Measurements from ENCODE around the gene VWA5B2. TPM values are rescaled to one million over a fixed set of nuclear protein-coding genes. Genes with fewer than 3 reads are reported as not detected.

The VWA5B2 gene
- total and polyA plus RNA-seq, 9 of the 15 experiments (the other 6 are each of a cell fraction or from before 2014, with no cell fraction given), result 0.04 TPM; not detected in 8

GRCh38 chr3:184249412-184250166 lies 20.2 kb downstream of the VWA5B2 start, which contains the start of gene EEF1AKMT4 (continued):
- TF ChIP-seq CEBPZ (IDR thresholded peaks at IDR 0.05; ENCODE audit: borderline replicate concordance, low read depth, low read length) (no peak), EGR1 (conservative IDR thresholded peaks at IDR 0.05) (peak; percentile 72), ZBTB17 (CRISPR knock-in tag; IDR thresholded peaks at IDR 0.05) (0 out of 2 replicates have a peak, but pooled peaks have one; percentile 32), NCOA4 (IDR thresholded peaks at IDR 0.05; ENCODE audit: partially characterized antibody) (no peak), ZNF23 (CRISPR knock-in tag; IDR thresholded peaks at IDR 0.05) (no peak), IFI16 (CRISPR knock-in tag; IDR thresholded peaks at IDR 0.05) (no peak), CBX3 (IDR thresholded peaks at IDR 0.05; ENCODE audit: borderline replicate concordance in 1 of 2, low read length in 2 of 2) (peak in 1 of 2 experiments; percentile 49; a peak in 1 of 3 replicates), ZNF764 (CRISPR knock-in tag; IDR thresholded peaks at IDR 0.05; ENCODE audit: low read depth) (no peak), TSC22D4 (tag; IDR thresholded peaks at IDR 0.05) (no peak), MTA2 (IDR thresholded peaks at IDR 0.05; ENCODE audit: low read depth) (no peak), ZBTB7A (IDR thresholded peaks at IDR 0.05; ENCODE audit: borderline replicate concordance, control insufficient read depth, low read depth, low read length) (0 out of 2 replicates have a peak, but pooled peaks have one; percentile 32), RCOR1 (IDR thresholded peaks at IDR 0.05; ENCODE audit: borderline replicate concordance in 1 of 2, low read depth in 2 of 2, low read length in 2 of 2) (no peak), GABPA (tag; conservative IDR thresholded peaks at IDR 0.05; ENCODE audit: low read depth) (peak; percentile 93), TRIM28 (IDR thresholded peaks at IDR 0.05) (no peak), CCNT2 (IDR thresholded peaks at IDR 0.05; ENCODE audit: borderline replicate concordance, extremely low read depth, insufficient read length, low read depth, low read length) (peak; percentile 52)
- TF ChIP-seq, protein P1, sequence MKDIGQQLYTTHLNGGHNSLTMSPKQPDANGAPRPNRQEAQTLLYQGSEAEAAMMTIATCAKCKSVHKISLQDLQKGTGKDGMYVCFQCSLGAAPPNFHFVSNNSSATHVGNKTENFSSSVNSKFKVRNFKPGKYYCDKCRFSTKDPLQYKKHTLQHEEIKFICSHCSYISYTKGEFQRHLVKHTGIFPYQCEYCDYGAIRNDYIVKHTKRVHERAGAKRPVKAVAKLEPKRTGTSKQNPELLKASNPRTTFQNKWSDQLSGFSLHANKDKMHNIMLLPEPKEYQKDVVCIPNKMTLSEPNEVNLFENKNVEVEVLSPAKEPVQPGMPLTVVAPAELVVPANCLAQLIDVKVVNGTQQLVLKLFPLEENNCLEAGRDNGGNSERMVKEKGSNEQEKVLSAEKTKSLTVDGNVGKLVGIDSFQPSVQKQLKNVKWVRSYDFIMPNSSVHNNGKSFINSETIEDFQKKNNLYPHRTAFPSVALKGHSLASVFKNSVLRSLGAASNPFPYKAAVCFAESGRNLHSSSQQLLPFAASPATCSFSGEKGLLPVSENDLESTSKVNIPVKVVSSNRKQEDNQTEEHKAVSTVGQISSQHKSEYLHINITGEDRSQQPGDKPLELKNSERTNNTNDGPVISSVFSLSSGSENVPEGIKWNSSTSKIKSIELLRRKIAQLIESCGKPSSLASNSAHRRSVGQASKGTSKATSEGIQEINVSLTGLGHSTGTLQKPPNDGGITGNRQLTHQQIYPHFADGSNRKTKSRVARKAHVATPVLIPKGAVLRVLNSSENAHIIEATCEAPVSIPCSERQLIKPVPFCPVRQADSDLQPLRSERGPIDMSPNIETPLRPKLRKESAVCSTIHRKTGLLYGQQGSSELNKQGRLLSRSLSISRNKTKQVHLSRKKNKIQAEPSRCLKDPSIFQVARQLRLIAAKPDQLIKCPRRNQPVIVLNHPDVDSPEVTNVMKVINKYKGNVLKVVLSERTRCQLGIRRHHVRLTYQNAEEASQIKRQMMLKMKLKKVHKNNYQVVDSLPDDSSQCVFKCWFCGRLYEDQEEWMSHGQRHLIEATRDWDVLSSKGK (CRISPR knock-in tag; IDR thresholded peaks at IDR 0.05), result no peak
- TF ChIP-seq, protein P2, sequence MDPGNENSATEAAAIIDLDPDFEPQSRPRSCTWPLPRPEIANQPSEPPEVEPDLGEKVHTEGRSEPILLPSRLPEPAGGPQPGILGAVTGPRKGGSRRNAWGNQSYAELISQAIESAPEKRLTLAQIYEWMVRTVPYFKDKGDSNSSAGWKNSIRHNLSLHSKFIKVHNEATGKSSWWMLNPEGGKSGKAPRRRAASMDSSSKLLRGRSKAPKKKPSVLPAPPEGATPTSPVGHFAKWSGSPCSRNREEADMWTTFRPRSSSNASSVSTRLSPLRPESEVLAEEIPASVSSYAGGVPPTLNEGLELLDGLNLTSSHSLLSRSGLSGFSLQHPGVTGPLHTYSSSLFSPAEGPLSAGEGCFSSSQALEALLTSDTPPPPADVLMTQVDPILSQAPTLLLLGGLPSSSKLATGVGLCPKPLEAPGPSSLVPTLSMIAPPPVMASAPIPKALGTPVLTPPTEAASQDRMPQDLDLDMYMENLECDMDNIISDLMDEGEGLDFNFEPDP (CRISPR knock-in tag; IDR thresholded peaks at IDR 0.05), result no peak

All from K562 (cell line).